Globus pallidus (tissue), 1 donor: ENCODE results near the gene USHBP1.
"Not testable (repeated sequence)": the region's sequence is repeated elsewhere in the genome, so short reads cannot be mapped to it uniquely, and the experiment has no call there.

Source experiments
- DNase-seq: peaks from one replicate; pipeline ENCODE4 v3.0.0-alpha.2; 2015; ENCODE audit warnings: low spot score

Gene USHBP1

DNA sequence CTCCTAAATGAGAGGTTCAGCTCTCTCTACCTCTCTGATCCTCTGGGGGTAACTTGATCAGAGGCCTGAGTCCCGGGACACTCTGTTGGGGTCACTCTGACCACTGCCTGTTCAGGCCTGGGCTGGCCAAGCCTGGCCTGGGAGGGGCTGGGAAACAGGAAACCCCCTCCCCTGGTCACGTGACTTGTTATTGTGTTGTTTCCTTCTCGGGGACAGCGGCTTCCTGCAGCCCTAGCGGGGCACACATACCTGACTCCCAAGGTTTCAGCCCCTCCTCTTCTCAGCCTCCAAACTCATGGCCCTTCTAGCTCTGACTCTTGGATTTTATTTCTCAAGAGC is at the start of gene USHBP1:
USHBP1 (minus strand) TSS at position 105 of the 339 bp plus-strand sequence. CDS start 446 bp downstream, outside the sequence.
- DNase-seq = no peak

GRCh38 chr19:17314007-17314593 is 49.6 kb upstream of the USHBP1 start:
- no peak for DNase-seq

GRCh38 chr19:17312189-17313113 is 47.9 kb upstream of the USHBP1 start:
- DNase-seq = no peak

GRCh38 chr19:17311455-17312188 is 47.1 kb upstream of the USHBP1 start:
- DNase-seq = no peak

DNA sequence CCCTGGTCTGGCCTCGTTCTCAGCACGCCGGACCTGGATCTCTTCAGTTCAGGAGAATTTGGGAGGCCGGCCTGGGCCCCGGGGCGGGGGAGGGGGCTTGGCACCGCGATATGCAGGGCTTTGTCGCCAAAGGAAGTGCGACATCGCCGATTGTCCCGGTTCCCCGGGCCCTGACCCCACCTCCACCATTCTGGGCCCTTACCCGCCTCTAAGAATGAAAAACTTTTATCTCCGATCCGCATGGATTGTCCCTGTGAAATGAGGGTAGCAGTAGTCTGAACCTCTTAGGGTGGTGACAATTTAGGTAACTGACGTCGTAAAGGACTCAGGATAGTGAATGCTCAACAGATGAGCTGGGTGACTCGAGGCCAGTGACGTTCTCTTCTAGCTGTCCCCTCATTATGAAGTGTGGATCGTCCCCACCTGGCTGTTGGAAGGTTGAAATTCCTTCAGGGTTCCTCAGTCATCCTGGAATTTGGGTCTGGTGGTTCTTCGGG is 45.5 kb upstream of the USHBP1 start:
- no peak for DNase-seq

DNA sequence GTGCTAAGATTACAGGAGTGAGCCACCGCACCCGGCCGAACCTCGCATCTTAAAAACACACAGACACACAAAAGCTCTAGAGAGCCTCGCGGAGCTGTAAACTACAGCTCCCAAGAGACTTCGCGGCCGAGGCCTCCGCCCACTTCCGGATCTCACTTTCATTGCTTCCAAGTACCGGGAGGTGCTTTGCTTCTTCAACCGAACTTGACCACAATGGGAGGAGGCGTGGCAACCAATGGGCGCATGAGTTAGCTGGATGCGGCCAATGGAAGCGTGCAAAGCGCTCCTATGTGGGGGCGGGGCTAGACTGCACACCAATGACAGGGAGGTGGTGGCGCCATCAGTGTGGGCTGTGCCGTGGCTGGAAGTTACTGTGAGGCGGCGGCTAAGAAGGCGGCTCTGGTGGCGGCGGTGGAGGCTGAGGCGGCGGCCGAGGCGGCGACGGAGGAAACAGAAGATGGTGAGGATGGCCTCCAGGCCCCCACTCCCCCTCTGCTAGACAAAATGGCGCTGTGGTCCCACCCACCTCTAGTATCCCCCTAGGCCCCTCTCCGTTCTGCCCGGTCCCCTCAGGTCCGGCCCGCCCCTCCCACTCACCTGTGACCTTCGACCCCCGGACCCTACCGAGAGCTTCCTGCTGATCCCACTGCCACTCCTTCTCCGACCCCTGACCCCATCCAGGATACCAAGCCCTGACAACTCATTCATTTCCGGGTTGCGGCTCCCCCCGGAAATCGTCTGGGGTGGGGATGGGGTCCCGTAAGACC is 44.8 kb upstream of the USHBP1 start, which contains the start of gene DDA1:
DDA1 (plus strand) TSS at position 366 of the 767 bp plus-strand sequence; CDS start at position 458, 92 bp downstream.
- peak; percentile 100 for DNase-seq

DNA sequence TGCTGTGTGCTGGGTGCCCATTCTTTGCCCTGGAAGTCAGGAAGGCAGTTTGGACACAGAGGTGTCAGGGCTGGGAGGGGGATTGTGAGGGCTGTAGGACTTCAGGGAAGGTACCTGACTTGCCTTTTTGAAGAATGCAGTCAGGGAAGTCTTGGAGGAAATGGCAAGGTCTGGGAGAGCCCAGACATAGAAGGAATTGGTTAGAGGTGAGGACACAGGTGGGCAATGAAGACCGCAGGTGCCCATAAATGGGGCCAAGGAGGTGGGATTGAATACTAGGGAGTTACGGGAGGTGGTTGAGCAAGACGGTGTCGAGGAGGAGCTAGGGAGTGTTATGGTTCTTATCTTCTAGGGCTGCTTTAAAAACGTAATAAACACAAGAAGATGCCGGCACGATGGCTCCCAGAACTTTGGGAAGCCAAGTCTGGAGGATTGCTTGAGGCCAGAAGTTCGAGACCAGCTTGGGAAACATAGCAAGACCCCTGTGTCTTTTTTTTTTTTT is 43.4 kb upstream of the USHBP1 start:
- DNase-seq = no peak

GRCh38 chr19:17306285-17306714 is 41.8 kb upstream of the USHBP1 start:
- DNase-seq = no peak

DNA sequence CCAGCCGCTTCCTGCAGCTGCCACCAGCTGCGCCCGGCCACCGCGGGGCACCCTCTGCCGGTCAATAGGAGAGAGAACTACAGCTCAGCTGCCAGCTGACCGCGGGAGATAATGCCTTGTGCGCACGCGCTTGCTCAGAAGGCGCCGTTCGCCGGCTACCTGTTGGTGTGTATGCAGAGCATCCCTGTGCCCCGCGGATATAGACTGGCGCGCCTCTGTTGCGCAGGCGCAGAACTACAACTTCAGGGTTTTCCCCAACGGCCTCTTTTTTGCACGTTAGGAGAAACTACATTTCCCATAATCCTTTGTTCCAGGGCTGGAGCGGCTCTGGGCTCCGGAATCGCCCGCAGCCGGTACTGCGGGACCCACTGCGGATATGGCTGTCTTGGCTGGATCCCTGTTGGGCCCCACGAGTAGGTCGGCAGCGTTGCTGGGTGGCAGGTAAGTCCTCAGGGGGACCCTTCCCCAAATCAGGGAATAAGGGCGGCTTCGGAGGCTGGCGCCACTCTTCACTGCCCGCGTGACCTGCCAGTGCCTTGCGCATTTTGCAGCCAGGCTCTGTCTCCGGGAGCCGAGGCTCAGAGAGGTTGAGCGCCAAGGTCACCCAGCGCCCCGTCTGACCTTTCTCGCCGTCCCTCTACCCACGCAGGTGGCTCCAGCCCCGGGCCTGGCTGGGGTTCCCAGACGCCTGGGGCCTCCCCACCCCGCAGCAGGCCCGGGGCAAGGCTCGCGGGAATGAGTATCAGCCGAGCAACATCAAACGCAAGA is 41.2 kb upstream of the USHBP1 start, which contains the start of gene MRPL34:
MRPL34 (plus strand) TSS at position 356 of the 768 bp plus-strand sequence; CDS start at position 377, 21 bp downstream.
- DNase-seq = peak; percentile 98

- DNase-seq = no peak
Observed at GRCh38 chr19:17305216-17305516, 40.6 kb upstream of the USHBP1 start.

DNA sequence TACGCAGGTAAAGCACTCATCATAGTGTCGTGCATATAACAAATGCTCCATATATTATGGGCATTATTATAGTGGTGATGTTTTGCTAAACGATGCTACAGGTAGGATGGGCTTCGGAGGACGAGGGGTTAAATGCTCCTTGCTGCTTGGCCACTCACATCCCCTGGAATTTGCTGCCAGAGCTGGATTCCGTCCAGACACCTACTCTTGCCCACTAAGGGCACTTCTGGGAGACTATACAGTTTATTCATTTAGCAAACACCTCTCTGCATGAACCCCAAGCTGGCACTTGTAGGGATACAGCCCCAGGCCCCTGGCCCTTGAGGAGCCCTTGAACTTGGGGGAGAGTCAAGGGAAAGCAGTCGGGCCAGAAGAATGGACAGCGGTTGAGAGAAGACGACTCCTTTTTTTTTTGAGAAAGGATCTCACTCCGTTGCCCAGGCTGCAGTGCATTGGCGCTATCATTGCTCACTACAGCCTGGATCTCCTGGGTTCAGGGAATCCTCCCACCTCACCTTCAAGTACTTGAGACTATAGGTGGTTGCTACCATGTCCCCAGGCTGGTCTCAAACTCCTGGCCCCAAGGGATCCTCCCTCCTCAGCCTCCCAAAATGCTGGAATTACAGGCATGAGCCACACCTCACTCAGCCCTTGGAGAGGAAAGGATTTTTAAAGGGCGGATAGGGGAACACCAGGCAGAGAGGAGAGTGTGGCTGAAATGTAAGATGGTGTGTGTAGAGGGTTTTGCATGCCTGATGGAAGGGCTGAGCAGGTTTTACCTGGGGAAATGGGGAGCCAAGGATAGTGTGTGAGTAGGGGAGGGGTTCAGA is 40.1 kb upstream of the USHBP1 start:
- peak; percentile 23 for DNase-seq

- no peak for DNase-seq
Observed at GRCh38 chr19:17303940-17304267, 39.4 kb upstream of the USHBP1 start.

DNA sequence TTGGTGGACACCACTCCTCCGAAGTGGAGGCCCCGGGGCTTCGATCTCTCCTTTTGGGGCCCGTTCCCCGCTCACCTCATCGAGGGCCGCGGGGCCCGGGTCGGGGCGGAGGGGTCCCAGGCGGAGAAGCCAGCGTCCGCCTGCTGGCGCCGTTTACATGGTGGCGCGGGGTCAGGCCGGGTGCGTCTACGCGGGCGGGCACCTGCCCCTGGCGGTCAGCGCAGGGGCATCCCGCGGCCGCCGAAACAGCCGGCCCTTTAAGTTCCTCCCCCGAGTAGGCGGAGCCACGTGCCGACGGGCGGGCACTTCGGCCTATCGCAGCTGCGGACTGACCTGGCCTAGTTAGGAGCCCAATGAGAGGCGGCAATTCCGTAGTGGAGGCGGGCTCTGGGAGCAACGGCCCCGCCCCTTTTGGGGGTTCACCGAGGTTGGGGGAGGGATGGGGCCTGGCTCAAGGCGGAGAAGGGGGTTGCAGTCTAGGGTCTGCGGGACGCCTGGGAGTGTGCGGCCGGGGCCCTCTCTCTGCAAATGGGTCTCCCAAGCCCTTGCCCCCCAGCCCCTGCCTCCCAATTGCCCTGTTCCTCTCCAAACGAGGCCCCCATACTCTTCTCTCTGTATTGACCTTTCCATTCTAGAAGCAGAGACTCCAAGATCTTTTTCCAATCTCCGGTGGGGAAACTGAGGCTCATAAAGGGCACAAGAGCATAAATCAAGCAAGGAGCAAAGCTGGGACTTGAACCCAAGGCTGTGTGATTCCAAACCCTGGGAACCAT is 38.8 kb upstream of the USHBP1 start, which contains the start of gene ABHD8:
ABHD8 (minus strand) TSS at position 259 of the 773 bp plus-strand sequence. CDS start 1,809 bp downstream, outside the sequence.
- peak; percentile 86 for DNase-seq

- no peak for DNase-seq
Observed at GRCh38 chr19:17302391-17303166, 38.0 kb upstream of the USHBP1 start.

GRCh38 chr19:17300992-17301619 is 36.6 kb upstream of the USHBP1 start:
- no peak for DNase-seq

DNA sequence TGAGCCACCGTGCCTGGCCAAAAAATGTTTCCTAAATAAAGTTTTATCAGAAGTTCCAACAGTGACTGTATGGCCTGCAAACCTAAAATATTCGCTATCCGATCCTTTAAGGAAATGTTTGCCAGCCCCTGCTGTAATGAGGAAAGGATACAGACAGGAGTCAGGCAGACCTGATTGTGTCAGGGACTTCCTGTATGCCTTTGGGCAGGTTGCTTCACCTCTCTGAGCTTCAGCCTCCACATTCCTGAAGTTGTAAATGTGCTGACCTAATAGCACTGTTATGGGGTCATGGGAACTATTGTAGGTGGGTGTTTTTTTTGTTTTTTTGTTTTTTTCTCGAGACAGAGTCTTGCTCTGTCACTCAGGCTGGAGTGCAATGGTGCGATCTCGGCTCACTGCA is 32.4 kb upstream of the USHBP1 start:
- DNase-seq = no peak

GRCh38 chr19:17296273-17296672 is 31.7 kb upstream of the USHBP1 start:
- no peak for DNase-seq

DNA sequence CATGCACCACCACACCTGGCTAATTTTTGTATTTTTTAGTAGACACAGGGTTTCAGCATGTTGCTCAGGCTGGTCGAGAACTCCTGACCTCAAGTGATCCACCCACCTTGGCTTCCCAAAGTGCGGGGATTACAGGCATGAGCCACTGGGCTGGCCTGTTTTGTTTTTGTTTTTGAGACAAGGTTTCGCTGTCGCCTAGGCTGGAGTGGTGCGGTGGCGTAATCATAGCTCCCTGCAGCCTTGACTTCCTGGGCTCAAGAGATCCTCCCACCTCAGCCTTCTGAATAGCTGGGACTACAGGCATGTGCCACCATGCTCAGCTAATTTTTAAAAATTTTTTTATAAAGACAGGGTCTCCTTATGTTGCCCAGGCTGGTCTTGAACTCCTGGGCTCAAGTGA is 31.0 kb upstream of the USHBP1 start:
- not testable (repeated sequence) for DNase-seq
